Heart right ventricle (tissue), 16 donors: Measurements from ENCODE around the gene CCPG1. TPM values are rescaled to one million over a fixed set of nuclear protein-coding genes. Genes with fewer than 3 reads are reported as not detected.

Experiments used
- ATAC-seq, 8 donors: fragments of 200-7000 bp; cut with Tn5 transposase; one replicate each; pipeline ENCODE4 v1.9.1; 2020; ENCODE audit warnings: mild to moderate bottlenecking in 8 of 8, moderate library complexity in 8 of 8, moderate number of reproducible peaks in 1 of 8
- DNase-seq, 2 donors: peaks; one replicate each; pipeline ENCODE4 v3.0.0-alpha.2; 2020
- H3K27ac ChIP-seq, 10 donors: fragments of 200-600 bp; sonication (generic) in 2 of 10; one replicate each; pipeline versions ENCODE4 v1.5.0 to v1.8.0; 2020 to 2022; ENCODE audit warnings: mild to moderate bottlenecking in 3 of 10
- H3K27me3 ChIP-seq, 7 donors: fragments of 200-600 bp; one replicate each; pipeline ENCODE4 v1.8.0; 2021 to 2022; ENCODE audit warnings: mild to moderate bottlenecking in 2 of 7
- H3K36me3 ChIP-seq, 9 donors: fragments of 200-600 bp; sonication (generic) in 1 of 9; one replicate each; pipeline versions ENCODE4 v1.5.0 to v1.8.0; 2020 to 2022; ENCODE audit warnings: mild to moderate bottlenecking in 2 of 9
- H3K4me1 ChIP-seq, 9 donors: fragments of 200-600 bp; sonication (generic) in 1 of 9; one replicate each; pipeline versions ENCODE4 v1.5.0 to v1.8.0; 2020 to 2022; ENCODE audit warnings: mild to moderate bottlenecking in 4 of 9
- H3K4me3 ChIP-seq, 10 donors: fragments of 200-600 bp; sonication (generic) in 2 of 10; one replicate each; pipeline versions ENCODE4 v1.5.0 to v1.8.0; 2020 to 2022; ENCODE audit warnings: mild to moderate bottlenecking in 7 of 10, moderate library complexity in 2 of 10
- H3K9me3 ChIP-seq, 11 donors: fragments of 200-600 bp in 10 of 11; sonication (generic) in 2 of 11; one replicate each; pipeline versions ENCODE4 v1.5.0 to v1.8.0; 2013 to 2022; ENCODE audit warnings: mild to moderate bottlenecking in 2 of 11, control low read depth in 1 of 11, moderate library complexity in 1 of 11
- CTCF ChIP-seq, 9 donors: fragments of 200-600 bp; sonication (generic) in 2 of 9; IDR thresholded peaks; one replicate each; pipeline versions ENCODE4 v1.5.0 to v1.8.0; 2021 to 2022; ENCODE audit warnings: antibody characterized with exemption in 9 of 9, mild to moderate bottlenecking in 5 of 9, moderate library complexity in 1 of 9
- WGBS, 2 donors: extraction: QIAGEN DNeasy Blood & Tissue Kit; methylation state at CpG; one replicate each; pipeline ENCODE4 v1.1.7; 2013; ENCODE audit warnings: inconsistent platforms in 1 of 2; 5-methylcytosine and 5-hydroxymethylcytosine counted together
- intact Hi-C, 10 donors: fragments of 100-400 bp; cut with DNase I; formaldehyde crosslinking; loops; one replicate each; pipeline versions ENCODE4 v1.11.1 to v1.14.2; 2022
- polyA plus RNA-seq, 2 donors: library from polyadenylated mRNA; stranded (reverse); fragments of 200-250 nt; gene quantifications; one replicate each; pipeline ENCODE4 v1.2.3, GENCODE V29; 2013
- total RNA-seq, 10 donors: library from RNA; stranded (reverse); fragmentation: NEBNext Ultra II Directional in 3 of 10; extraction: Animal tissue kit (Norgen Biotek cat#: 25700) in 3 of 10; gene quantifications; one replicate each; pipeline versions ENCODE4 v1.2.1 to v1.2.4, GENCODE V29; 2021 to 2023
- donor health status: Arrhythmogenic right ventricular cardiomyopathy.
- donor health status: ischemic (EF 13 %, LVEDD 7.1; RV severe dilation, severe dysfunction).
- donor health status: healthy with polysubstance abuse.
- donor health status: DM: no; HTN: yes; CAD: no.
- donor health status: DM: no; HTN: no; CAD: no.
- donor health status: ischemic (EF 25% LVEDD 6.9; RV normal size, moderate dysfunction).
- donor health status: ischemic (EF 25% LVEDD 5.7; RV mildly dilated, moderate dysfunction).
- donor health status: healthy.
- donor health status: DM: yes; HTN: yes; CAD: no.
- donor health status: Ischemic cardiomyopathy.
- donor health status: ischemic (EF 35%, LVEDD 5.7; RV mildly dilated, moderate dysfunction).
- donor health status: nonischemic (EF 11% LVEDD 7.7; RV severe dilation, severe dysfunction).
- donor health status: DM: yes; HTN: yes; CAD: no.
- donor health status: PGD.
- donor health status: ischemic (EF 29% LVEDD 5.4; RV normal size, mild dysfunction).
- donor health status: nonischemic (EF 23%, LVEDD 6.1; RV moderate dilation, normal function).

The CCPG1 gene
- total and polyA plus RNA-seq, 12 donors, result 24.5 to 106 (median 86.3) TPM

GRCh38 chr15:55357774-55358173, 50.4 kb downstream of the CCPG1 start:
- Histone ChIP-seq H3K4me1 (no peaks in the 10 kb centered on the region), H3K27ac (no peak overlapping the region), H3K9me3 (no peaks in the 10 kb centered on the region), H3K36me3 (peaks cover 0 to 99% (median 20%) of the 10 kb centered on the region in 9 donors), H3K27me3 (no peaks in the 10 kb centered on the region), H3K4me3 (no peak overlapping the region)
- no peak for ATAC-seq
- 96 to 99% methylated on average over 2 of the region's 2 CpGs for WGBS, 2 donors
- no peak for DNase-seq
- intact Hi-C loops, result no loop called here
- TF ChIP-seq CTCF (IDR thresholded peaks at IDR 0.05), result no peak

- DNase-seq (no peak), ATAC-seq (no peak)
- Histone ChIP-seq H3K36me3 (peaks cover 0 to 99% (median 20%) of the 10 kb centered on the region in 9 donors), H3K9me3 (no peaks in the 10 kb centered on the region), H3K27ac (no peak overlapping the region), H3K4me1 (no peaks in the 10 kb centered on the region), H3K27me3 (no peaks in the 10 kb centered on the region), H3K4me3 (no peak overlapping the region)
- intact Hi-C loops, result no loop called here
- WGBS, 2 donors, result 97 to 99% methylated on average over 5 of the region's 5 CpGs
- no peak for TF ChIP-seq CTCF (IDR thresholded peaks at IDR 0.05)
These were observed 51.1 kb downstream of the CCPG1 start for GRCh38 chr15:55356985-55357585.

- Histone ChIP-seq H3K4me3 (no peak overlapping the region), H3K36me3 (peaks cover 0 to 75% (median 9%) of the 10 kb centered on the region in 9 donors), H3K9me3 (no peaks in the 10 kb centered on the region), H3K27me3 (no peaks in the 10 kb centered on the region), H3K27ac (no peak overlapping the region), H3K4me1 (no peaks in the 10 kb centered on the region)
- 83 to 86% methylated on average over 2 of the region's 2 CpGs for WGBS, 2 donors
- intact Hi-C loops, result no loop called here
- TF ChIP-seq CTCF (IDR thresholded peaks at IDR 0.05), result no peak
- DNase-seq (no peak), ATAC-seq (no peak)
These were observed 55.1 kb downstream of the CCPG1 start for GRCh38 chr15:55353025-55353424.

GRCh38 chr15:55349282-55349681, 58.9 kb downstream of the CCPG1 start:
- no peaks in the 10 kb centered on the region for H3K9me3 ChIP-seq
- no peaks in the 10 kb centered on the region for H3K27me3 ChIP-seq
- H3K27ac ChIP-seq, result no peak overlapping the region
- TF ChIP-seq CTCF (IDR thresholded peaks at IDR 0.05), result no peak
- WGBS, 2 donors, result 95 to 99% methylated on average over 2 of the region's 2 CpGs
- peaks cover 0 to 1% (median 0%) of the 10 kb centered on the region in 9 donors for H3K4me1 ChIP-seq
- ATAC-seq (no peak), DNase-seq (no peak)
- H3K4me3 ChIP-seq, result no peak overlapping the region
- intact Hi-C loops, result no loop called here
- H3K36me3 ChIP-seq, result peaks cover 0 to 67% (median 4%) of the 10 kb centered on the region in 9 donors
